HepG2 (cell line): Measurements from ENCODE around the gene SESN2. TPM values are rescaled to one million over a fixed set of nuclear protein-coding genes. Genes with fewer than 3 reads are reported as not detected.

Source experiments
- ATF3 ChIP-seq: sonication (generic); formaldehyde crosslinking; IDR thresholded peaks from 2 replicates; pipeline ENCODE4 v1.4.0; 2020; ENCODE audit warnings: missing genetic modification reagents
- ERF ChIP-seq: IDR thresholded peaks from 2 replicates; pipeline ENCODE4 v1.6.1; 2018; ENCODE audit warnings: missing biosample characterization, missing genetic modification reagents
- FIP1L1 ChIP-seq: fragments of 200-400 bp; formaldehyde crosslinking; IDR thresholded peaks from 2 replicates; pipeline ENCODE4 v1.6.1; 2018; ENCODE audit warnings: low read depth, mild to moderate bottlenecking, low read length, moderate library complexity, borderline replicate concordance; ENCODE audit not compliant: insufficient read depth
- FOXJ3 ChIP-seq: sonication (generic); formaldehyde crosslinking; IDR thresholded peaks from 2 replicates; pipeline ENCODE4 v1.4.0; 2020; ENCODE audit warnings: missing genetic modification reagents, mild to moderate bottlenecking, borderline replicate concordance
- IKZF1 ChIP-seq: fragments of 450-650 bp; IDR thresholded peaks from 2 replicates; pipeline ENCODE4 v1.7.1; 2016
- IRF1 ChIP-seq: sonication (generic); formaldehyde crosslinking; IDR thresholded peaks from 2 replicates; pipeline ENCODE4 v1.4.0; 2020; ENCODE audit warnings: low read depth, mild to moderate bottlenecking, missing genetic modification reagents
- KDM3A ChIP-seq: IDR thresholded peaks from 2 replicates; pipeline ENCODE4 v1.6.1; 2018; ENCODE audit warnings: low read depth, missing compliant biosample characterization
- MAF1 ChIP-seq: sonication (generic); formaldehyde crosslinking; IDR thresholded peaks from 2 replicates; pipeline ENCODE4 v1.5.0; 2020; ENCODE audit warnings: missing genetic modification reagents, borderline replicate concordance
- NFE2L1 ChIP-seq: sonication (generic); formaldehyde crosslinking; IDR thresholded peaks from 2 replicates; pipeline ENCODE4 v1.4.0; 2020; ENCODE audit warnings: missing genetic modification reagents, mild to moderate bottlenecking, borderline replicate concordance
- UBTF ChIP-seq: sonication (generic); formaldehyde crosslinking; IDR thresholded peaks from 2 replicates; pipeline ENCODE4 v1.4.0; 2020; ENCODE audit warnings: mild to moderate bottlenecking, missing genetic modification reagents
- YY1 ChIP-seq: IDR thresholded peaks from 2 replicates; pipeline ENCODE4 v1.6.1; 2011; ENCODE audit warnings: low read length, low read depth, moderate library complexity, mild to moderate bottlenecking; ENCODE audit not compliant: insufficient read depth, insufficient replicate concordance
- ZBTB4 ChIP-seq: sonication (generic); formaldehyde crosslinking; IDR thresholded peaks from 2 replicates; pipeline ENCODE4 v1.4.0; 2020; ENCODE audit warnings: missing genetic modification reagents, mild to moderate bottlenecking, borderline replicate concordance
- ZBTB7A ChIP-seq: sonication (generic); formaldehyde crosslinking; IDR thresholded peaks from 2 replicates; pipeline ENCODE4 v1.8.0; 2022; ENCODE audit warnings: mild to moderate bottlenecking, missing genetic modification reagents
- ZEB1 ChIP-seq: IDR thresholded peaks from 2 replicates; pipeline ENCODE4 v1.6.1; 2012; ENCODE audit warnings: mild to moderate bottlenecking, low read depth, inconsistent platforms; ENCODE audit not compliant: insufficient replicate concordance
- ZFP36L1 ChIP-seq: sonication (generic); formaldehyde crosslinking; IDR thresholded peaks from 2 replicates; pipeline ENCODE4 v1.8.0; 2022; ENCODE audit warnings: mild to moderate bottlenecking, missing genetic modification reagents, moderate library complexity
- ZHX1 ChIP-seq: sonication (generic); formaldehyde crosslinking; IDR thresholded peaks from 2 replicates; pipeline ENCODE4 v1.8.1; 2022; ENCODE audit warnings: low read depth, mild to moderate bottlenecking, missing genetic modification reagents
- ZIK1 ChIP-seq: sonication (generic); formaldehyde crosslinking; IDR thresholded peaks from 2 replicates; pipeline ENCODE4 v1.5.0; 2020; ENCODE audit warnings: mild to moderate bottlenecking, low read depth, missing genetic modification reagents, borderline replicate concordance
- ZNF34 ChIP-seq: sonication (generic); formaldehyde crosslinking; IDR thresholded peaks from 2 replicates; pipeline ENCODE4 v1.4.0; 2020; ENCODE audit warnings: mild to moderate bottlenecking, missing genetic modification reagents, borderline replicate concordance
- ZSCAN9 ChIP-seq: IDR thresholded peaks from 2 replicates; pipeline ENCODE4 v1.6.1; 2016; ENCODE audit warnings: borderline replicate concordance
- polyA plus RNA-seq, 8 experiments: library from polyadenylated mRNA; depleted of rRNA in 3 of 8; stranded (reverse) in 7 of 8; unstranded in 1 of 8; fragments of >200 nt; fragmentation: Illumina TruSeq in 4 of 8; extraction: Trizol in 4 of 8; gene quantifications; 2 replicates each; pipeline versions ENCODE4 v1.2.1 to v1.2.3, GENCODE V29; 2011 to 2016; ENCODE audit warnings: low read depth in 4 of 8, missing spikeins in 1 of 8, mixed read lengths in 1 of 8; ENCODE audit not compliant: insufficient read depth in 1 of 8
- total RNA-seq, 5 experiments: library from RNA; depleted of rRNA; stranded (reverse); fragments of >200 nt; fragmentation: Illumina TruSeq; extraction: Trizol; gene quantifications; 2 replicates each; pipeline ENCODE4 v1.2.3, GENCODE V29; 2016; ENCODE audit warnings: low read depth in 1 of 5

Gene SESN2
- total and polyA plus RNA-seq, 2 of the 13 experiments (the other 11 are each of a cell fraction or from before 2014, with no cell fraction given) = 13.2 to 19.1 TPM

- TF ChIP-seq IRF1 (no peak), IKZF1 (no peak), MAF1 (no peak), ZBTB7A (no peak), KDM3A (no peak), ATF3 (CRISPR knock-in tag) (no peak), UBTF (CRISPR knock-in tag) (0 out of 2 replicates have a peak, but pooled peaks have one; percentile 61), ZIK1 (no peak), ZFP36L1 (CRISPR knock-in tag) (no peak), ZBTB4 (no peak), ZEB1 (no peak), ZHX1 (CRISPR knock-in tag) (no peak), YY1 (no peak), NFE2L1 (CRISPR knock-in tag) (no peak), ERF (CRISPR knock-in tag) (no peak), FOXJ3 (CRISPR knock-in tag) (no peak), ZSCAN9 (CRISPR knock-in tag) (no peak), ZNF34 (CRISPR knock-in tag) (no peak), FIP1L1 (no peak)
Measured at GRCh38 chr1:28259934-28260802, 850 bp downstream of the SESN2 start (continued).
